NCI-H1694 treated with DMSO at 0.1 percent for 48 hours (cell line): Measurements from ENCODE around the gene AANAT.

Experiments used
- DNase-seq: peaks from one replicate; lab custom pipeline; 2025; lab: John Stamatoyannopoulos, UW

The AANAT gene

DNA sequence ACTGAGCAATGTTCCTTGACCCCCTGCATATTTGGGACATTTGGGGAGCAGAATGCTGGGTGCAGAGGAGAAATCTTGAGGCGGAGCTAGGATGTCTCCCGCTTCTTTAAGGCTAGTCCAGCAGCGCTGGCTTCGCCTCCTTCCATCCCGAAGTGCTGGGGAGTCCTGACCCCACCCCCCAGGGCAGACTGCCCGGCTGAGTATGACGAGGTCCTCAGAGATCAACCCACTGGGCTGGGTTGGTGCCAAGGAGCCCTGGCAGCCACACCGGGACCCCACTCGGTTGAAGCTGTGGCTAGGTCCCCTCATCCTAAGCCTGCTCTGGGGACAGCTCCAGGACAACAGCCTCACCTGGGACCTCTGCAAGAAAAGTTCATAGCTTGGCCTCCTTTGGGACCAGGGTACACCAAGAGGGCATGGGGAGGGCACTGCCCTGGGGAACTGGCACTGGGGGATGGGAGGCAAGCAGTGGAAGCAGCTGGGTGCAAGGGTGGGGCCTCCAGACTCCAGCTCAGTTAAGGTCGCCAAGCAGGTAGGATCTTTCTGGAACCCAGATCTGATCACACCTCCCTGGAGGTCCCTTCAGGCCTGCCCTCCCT, 22.8 kb downstream of the AANAT start:
- DNase-seq: no peak

DNA sequence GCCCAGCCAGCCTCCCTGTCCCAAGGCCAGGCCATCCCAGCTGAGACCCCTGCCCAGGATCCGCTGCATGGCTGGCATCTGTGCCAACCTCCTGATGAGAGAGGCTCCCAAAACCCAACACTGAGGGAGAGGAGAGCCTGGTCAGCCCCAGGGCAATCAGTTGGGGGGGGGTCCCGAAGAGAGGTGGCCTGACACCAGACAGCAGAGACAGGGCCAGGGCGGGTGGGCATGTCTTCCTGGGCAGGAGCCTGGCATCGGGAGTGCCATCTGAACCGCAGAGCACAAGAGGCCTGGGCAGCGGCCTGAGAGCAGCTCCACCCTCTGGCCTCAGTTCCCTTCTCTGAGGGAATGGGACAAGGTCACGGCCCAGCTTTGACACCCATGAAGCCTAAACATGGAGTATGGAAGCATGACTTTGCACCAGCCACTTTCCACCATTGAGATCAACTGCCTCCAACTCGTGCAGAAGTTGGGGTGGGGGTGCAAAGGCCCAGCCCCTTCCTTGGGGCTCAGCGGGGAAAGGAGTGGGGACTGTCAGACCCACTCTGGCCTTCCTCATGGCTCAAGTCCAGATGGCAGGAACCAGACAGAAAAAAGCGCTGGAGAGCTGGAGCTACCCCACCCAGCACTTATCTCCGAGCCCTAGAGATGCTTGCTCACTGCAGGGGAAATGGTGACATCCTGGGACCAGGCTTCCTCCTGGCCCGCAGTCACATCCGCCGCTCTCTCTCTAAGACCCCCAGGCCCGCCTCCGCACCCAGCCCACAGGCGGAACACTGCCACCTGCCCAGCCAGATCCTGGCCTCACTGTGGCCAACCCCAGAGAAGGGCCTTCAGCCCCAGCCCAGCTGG, 24.1 kb downstream of the AANAT start:
- DNase-seq: no peak

DNA sequence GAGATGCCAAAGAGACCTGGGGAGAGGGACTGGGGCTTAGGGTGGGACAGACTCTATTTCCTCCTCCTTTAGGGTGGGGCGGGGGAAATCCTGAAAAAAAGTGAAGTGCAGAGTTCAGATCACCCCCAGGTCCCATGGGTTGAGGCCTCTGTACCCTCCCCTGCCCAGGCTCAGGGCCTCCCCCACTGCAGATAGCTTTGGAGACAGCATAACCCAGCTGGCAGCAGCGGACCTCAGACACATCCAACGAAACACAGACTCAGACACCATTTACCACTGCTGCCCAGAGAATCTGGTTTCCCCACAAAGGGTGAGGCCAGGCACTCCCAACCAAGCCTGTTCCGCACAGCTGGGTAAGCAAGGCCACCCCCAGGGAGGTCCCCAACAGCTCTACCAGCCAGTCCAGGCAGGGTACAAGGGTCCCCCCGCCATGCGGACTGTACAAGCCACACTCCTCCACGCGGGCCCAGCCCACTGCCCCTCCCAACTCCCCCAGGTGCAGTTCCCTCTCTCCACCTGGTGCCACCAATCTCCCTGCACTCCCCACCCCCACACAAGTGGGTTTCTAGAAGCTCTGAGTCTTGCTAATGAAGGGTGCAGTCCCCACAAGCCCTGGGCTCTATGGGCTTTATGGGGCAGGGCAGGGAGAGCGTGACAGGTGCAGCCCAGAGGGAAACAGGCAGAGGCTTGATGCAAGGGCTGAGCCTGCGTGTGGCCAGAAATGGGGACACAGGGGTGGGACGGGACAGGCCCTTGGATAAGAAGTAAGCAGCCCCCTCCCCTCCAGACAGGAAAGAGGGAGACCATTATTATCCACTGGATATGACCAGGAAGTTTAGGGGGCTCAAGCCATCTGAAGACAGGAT, 25.0 kb downstream of the AANAT start:
- no peak for DNase-seq

DNA sequence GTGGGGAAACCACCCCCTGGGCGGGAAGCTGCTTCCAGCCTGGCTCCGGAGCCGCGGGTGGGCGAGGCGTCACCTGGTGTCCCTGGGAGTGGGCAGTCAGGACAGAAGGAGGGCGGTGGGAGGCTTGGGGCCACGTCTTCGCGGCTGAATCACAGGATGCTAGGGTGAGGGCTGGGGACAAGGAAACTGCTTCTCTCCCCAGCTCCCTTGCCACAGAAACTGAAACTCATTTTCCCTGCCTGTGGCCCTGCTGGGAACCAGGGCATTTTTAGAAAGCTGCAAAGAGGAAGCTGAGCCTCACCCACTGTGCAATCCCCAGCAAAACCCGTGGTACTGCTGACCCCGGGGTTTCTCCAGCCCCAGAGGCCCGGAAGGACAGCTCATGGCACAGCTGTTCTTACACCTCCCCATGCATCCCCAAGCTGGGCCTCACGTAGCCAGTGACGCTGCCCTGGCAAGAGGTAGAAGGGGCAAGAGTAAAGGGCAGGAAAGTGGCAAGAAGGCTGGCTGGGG, 25.6 kb downstream of the AANAT start:
- peak; percentile 16 for DNase-seq

DNA sequence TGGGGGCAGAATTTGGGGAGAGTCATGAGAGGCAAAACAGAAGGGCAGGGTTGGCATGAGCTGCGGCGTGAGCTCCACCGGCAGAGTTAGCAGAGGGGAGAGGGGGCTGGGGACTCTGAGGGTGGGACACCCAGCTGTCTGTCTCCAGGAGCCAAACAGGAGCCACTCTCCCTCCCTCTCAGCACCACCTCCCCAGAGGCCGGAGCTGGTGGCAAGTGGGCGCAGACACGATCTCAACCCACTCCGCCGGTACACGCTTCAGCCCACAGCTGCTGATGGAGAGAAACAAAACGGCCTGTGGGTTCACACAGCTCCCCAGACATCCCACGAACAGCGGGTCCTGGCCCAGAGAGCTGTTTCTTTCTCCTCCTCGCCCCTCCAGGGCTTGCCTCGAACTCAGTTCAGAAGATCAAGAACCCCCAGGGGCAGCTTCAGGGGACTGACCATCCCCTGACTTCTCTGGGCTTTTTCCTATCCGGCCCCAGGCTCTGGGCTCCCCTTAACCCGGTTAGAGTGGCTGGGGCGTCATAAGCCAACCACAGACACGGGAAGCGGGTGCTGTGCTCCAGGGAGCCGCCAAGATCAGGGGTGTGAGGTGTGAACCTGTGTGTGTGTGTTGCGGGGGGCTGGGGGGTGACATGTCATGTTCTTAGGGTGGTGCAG, 26.2 kb downstream of the AANAT start:
- DNase-seq: no peak

DNA sequence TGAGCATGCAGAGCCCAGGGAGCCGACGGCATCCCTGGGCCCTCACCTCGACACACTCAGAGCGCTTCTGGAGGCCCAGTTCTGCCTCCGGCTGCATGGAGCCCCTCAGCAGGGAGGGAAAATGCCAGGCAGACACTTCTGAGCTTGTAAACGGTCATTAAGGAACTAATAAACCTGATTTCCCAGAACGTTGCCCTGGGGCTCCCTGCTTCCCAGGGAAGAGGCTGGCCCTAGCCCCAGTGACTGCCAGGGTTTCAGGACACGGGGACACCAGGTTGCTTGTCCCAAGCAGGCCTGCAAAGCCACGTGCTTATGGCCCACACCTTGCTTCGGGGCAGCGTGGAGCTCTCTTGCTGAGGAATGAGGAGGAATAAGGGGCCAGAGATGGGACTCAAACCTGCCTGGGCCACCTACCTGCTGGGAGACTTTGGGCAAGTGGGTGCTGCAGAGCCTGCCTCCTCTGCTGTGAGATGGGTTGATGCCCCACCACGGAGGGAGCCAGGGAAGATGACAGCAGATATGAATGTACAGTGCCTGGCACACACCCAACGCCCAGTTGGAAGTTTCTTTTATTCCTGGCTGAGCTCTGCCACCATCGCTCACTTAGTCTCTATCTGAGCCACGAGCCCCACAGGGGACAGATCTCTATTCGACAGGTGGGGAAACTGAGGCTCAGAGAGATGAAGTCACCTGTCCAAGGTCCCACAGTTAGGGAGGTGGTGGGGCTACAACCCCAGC, 28.4 kb downstream of the AANAT start:
- DNase-seq: no peak

DNA sequence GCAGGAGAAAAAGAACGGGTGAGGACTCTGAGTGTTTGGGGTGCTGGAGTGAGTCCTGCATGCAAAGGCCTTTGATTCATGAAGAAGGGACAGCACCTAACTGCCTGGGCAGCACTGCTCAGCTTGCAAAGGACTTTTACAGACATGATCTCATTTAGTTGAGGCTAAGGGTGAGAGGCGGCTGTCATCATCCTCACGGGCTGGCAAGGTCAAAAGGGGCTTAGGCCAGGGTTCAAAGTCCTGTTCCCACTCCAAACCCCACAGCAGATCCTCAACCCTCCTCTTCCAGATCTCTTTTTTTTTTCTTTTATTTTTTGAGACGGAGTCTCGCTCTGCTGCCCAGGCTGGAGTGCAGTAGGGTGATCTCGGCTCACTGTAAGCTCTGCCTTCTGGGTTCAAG, 29.1 kb downstream of the AANAT start:
- no peak for DNase-seq

DNA sequence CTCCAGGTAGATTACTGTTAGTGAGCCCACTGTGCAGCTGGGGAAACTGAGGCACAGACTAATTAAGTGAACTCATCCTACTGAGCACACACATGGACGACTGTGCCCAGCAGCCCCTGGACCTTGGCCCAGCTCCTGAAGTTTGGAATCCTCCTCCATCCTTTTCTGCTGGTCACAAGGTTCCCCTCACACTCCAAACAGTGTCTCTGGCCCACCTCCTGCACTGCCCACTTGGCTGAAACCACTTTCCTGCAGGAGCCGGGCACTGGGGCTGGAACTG, 30.2 kb downstream of the AANAT start:
- DNase-seq: no peak

DNA sequence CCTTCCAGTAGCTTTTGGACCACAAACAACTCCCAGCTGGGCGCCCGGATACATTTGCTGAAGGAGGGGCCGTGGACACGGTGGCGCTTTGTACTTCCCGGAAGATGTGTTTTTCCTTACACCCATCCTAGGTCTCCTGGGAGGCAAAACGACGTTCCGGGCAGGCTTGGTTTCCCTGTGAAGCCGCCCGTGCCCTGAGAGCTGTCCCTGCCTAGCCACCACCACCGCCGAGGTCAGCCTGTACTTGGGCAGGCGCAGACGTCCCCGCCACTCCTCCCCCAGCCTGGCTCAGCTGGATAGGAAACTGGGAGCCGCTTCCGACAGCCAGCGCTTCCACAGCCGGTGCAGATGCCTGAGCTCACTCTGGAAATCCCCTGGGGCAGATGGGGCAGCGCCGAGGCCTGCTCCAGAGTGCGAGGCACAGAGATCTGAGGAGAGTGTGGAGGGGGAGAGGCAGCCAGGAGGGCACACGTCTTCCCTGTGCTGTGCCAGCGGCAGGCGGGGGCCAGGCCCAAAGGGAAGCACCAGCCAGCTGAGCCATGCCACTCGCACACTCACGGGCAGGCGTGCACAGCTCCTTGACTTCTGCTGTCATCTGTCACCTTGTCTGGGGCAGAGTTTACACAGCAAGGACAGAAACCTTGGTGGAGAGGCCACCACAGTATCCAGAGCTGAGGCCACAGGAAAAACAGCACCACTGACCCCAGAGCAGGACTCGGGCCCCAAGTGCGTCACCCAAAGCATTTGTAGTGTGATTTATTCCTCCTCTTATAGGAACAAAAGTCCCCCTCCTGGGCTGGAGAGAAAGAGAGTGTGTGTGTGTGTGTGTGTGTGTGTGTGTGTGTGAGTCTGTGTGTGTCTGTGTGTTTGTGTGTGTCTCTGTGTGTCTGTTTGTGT, 30.8 kb downstream of the AANAT start:
- DNase-seq: peak; percentile 93

DNA sequence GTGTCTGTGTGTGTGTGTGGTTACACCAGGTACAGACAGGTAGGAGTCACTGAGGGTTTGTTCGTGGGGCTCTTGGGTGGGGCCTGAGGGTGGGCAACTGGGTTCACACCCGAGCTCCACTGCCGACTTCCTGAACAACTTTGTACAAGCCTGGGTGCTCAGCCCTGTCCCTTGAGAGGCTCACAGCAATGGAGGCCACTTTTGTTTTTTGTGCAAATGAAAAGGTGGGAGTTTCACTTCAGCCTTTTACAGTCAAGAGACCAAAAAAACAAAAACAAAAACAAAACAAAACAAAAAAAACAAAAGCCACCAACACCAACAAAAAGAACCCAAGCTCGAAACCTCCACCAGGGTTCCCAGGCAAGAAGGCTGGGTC, 31.5 kb downstream of the AANAT start:
- no peak for DNase-seq

DNA sequence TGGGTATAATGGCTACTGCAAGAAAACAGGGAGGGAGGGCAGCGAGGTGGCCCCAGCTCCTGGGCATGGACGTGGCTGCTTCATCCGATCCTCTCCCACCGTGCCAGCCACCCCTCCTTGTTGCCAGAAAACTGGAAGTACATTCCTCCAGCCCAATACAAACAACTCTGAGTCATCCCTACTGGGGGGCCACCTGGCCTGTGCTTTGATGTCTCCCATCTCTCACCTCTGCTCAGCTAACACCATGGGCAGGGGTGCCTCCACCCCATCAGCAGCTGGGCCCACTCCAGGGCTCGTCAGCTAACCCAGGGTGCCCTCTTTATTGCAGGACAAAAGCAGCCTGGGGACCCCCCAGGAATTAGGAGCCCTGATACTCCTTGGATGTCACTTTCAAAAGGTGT, 31.9 kb downstream of the AANAT start:
- no peak for DNase-seq

DNA sequence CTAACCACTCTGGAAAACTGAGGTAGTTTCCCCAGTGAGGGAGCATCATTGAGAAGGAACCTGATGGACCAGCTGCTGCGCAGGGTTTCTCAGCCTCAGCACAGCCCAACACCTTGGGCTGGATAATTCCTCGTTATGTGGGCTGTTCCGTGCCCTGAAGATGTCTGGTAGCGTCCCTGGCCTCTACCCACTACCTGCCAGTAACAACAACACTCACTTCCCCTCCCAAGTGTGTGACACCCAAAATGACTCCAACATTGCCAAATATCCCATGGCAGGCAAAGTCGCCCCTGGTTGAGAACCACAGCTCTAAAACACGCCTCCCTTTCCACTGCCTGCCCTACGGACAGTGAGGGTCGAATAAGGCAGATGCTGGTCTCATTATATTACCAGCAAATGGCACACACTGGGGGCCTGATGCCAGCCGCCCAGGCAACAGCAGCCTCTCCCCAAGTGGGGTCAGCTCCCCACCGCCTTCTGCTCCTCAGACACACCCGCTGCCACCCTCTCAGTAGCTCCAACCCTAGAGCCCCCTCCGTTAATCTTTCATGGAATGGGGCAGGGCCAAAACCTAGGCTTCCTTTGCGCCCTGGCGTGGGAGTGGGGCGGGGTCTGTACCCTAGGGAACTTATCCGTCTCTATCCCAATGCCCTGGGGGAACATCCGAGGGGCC, 32.8 kb downstream of the AANAT start:
- no peak for DNase-seq

DNA sequence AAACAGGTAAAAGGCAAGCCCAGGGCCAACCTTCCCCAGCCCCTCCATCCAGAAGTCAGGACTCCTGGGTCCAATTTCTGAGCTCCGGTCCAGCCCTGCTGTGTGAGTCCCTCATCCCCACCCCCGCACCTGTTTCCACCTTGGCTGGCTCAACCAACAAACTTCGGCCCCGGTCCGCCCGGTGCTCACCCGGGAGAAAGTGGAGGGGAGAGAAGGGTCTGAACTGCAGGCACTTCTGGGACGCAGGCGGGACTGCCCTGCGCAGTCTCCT, 33.3 kb downstream of the AANAT start:
- no peak for DNase-seq

DNA sequence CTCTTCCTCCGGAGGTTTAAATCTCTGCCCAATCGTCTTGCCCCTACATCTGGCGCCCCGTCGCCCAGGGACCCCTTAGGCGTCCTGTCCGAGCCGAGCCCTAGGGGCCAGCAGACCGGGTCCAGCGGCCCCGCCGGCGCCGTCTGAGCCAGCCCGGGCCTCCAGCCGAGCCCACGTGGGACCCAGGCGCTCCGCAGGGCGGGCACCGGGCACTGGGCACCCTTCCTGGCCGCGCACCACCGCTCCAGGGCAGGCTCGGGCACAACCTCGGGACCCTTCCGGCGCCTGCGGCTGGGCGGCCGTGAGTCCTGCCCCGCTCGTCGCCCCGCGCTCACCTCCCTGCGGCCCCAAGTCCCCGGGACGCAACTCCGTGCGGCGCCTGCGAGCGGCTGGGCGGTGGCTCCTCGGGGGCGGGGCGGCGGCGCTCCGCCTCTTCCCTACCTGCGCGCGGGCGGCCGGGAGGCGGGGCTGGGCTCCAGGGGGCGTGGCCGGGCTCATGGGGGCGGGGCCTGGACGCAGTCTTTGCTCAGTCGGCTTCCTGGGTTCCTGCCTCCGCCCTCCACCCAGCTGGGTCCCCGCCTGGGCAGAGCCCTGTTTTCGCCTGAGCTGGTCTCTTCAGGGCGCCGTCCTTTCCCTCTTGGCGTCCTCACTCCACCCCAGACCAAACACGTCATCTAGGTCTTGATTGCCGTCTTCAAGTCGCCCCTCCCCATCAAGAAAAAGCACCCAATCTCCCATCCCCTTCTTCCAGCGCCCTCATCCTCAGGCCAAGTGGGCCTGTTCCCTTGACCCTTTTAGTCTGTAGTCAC, 33.8 kb downstream of the AANAT start, which contains the start of gene RHBDF2:
TSS of gene RHBDF2 (minus strand) at position 406 of the 809 bp plus-strand sequence. CDS start 19,899 bp downstream, outside the sequence.
- peak; percentile 53 for DNase-seq

DNA sequence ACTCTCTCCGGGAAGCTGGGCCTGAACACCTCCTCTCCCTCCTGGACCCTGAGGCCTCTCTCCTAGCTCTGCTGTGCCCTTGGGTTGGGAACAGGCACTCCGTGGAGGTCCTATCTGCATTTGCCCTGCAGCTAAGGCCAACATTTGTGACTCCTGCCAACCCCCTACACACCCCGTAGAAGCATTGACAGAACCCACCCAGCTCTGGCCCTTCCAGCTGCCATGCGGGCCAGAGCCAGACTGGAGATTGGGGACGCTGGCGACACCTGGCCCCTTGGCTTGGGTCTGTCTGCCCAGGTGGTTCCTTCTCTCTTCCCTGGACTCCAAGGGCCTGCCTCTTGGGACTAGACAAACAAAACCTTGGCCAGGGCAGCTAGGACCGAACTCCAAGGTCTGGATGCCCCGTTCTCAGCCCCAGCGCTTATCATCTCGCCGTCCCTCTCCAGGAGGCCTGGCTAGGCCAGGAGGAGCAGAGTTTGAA, 34.5 kb downstream of the AANAT start:
- DNase-seq: no peak

DNA sequence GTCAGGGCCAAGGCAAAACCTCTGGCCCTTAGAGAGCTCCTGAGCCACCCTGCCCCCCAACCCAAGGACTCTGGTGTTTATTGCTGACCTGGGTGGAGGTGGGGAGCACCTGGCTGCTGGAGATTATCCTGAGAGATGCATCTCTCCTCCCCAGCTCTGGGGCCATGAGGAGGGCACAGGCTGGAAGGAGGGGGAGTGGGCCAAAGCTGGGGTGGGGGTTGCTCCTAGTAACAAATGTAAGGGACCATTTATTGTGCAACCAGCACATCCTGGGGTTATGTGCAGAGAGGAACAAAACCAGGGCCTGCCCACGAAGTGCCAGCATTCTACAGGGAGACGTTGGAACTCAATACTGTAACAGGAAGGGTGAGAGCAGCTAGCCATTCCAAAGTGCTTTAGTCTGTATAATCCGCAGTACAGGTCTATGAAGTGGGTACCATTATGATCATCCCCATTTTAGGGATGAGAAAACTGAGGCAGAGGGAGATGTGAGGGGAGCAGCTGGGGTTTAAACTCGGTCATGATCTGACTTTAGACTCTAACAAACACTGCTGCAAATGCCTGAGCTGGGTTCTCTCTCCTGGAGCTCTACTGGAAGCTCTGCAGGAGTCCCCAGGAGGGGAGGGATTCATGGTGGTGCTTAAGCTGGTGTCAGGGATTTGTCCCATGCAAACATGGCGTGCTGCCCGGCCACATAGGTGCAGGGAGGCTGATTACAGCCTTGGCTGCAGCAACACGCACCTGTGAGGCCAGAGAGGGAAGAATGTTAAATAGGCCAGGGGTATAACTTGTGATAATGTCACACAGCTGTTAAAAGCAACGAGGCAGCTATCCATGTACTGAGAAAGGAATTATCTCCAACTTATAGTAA, 35.2 kb downstream of the AANAT start:
- DNase-seq: no peak

DNA sequence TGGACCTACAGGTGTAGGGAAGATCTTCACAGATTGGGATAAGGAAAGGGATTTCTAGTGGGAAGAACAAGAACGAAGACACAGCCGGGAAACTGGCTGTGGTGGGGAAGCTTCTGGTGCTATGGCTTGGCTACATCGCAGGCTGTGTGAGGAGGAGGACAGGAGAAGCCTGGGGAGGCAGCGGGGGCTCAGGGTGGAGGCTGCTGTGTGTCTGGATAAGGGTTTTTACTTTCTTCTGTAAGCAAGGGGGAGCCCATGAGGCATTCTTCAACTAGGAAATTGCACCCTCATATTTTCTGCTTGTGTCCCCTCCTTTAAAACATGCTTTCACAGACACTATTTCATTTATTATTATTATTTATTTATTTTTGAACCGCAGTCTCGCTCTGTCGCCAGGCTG, 36.7 kb downstream of the AANAT start:
- no peak for DNase-seq
